Stimulated activated CD4-positive, alpha-beta T cell treated with anti-CD3 and anti-CD28 coated beads, TNF-alpha, amount 100 ng/mL, for 1 hour (primary cell): ENCODE data around the gene TSPAN17.
"Not testable (repeated sequence)": the region's sequence is repeated elsewhere in the genome, so short reads cannot be mapped to it uniquely, and the experiment has no call there.

Experiments
- DNase-seq, 3 donors: peaks; one replicate each; pipeline ENCODE4 v3.0.0-alpha.2; 2020; ENCODE audit warnings: low read depth in 3 of 3, low spot score in 1 of 3

Gene TSPAN17

GRCh38 chr5:176647030-176647842 lies at the start of gene TSPAN17:
TSPAN17 (plus strand) TSS chr5:176647484; CDS start chr5:176647616, 132 bp downstream.
- peak; percentile 95 to 97 (median 96) for DNase-seq

- not testable (repeated sequence) for DNase-seq
Measured at GRCh38 chr5:176599749-176600430, 47.4 kb upstream of the TSPAN17 start.

GRCh38 chr5:176601901-176602482 lies 45.3 kb upstream of the TSPAN17 start:
- no peak for DNase-seq

GRCh38 chr5:176603091-176603490 lies 44.2 kb upstream of the TSPAN17 start:
- no peak for DNase-seq

- no peak for DNase-seq
Measured at GRCh38 chr5:176606032-176606431, 41.3 kb upstream of the TSPAN17 start.

- no peak for DNase-seq
Measured at GRCh38 chr5:176606875-176607274, 40.4 kb upstream of the TSPAN17 start.

GRCh38 chr5:176608142-176608705 lies 39.1 kb upstream of the TSPAN17 start:
- no peak for DNase-seq

- no peak for DNase-seq
Measured at GRCh38 chr5:176608937-176609723, 38.2 kb upstream of the TSPAN17 start.

- peak in 2 of 3 donors; percentile 22 to 50 for DNase-seq
Measured at GRCh38 chr5:176609724-176610434, 37.4 kb upstream of the TSPAN17 start, which contains the start of gene GPRIN1. GPRIN1 (minus strand) TSS chr5:176610156; CDS start chr5:176599834, 10,322 bp downstream.

- no peak for DNase-seq
Measured at GRCh38 chr5:176610435-176610773, 36.9 kb upstream of the TSPAN17 start.

GRCh38 chr5:176611435-176611834 lies 35.8 kb upstream of the TSPAN17 start:
- peak in 1 of 3 donors; percentile 22 for DNase-seq

GRCh38 chr5:176612008-176612407 lies 35.3 kb upstream of the TSPAN17 start:
- DNase-seq: no peak

GRCh38 chr5:176612855-176613254 lies 34.4 kb upstream of the TSPAN17 start:
- no peak for DNase-seq

- no peak for DNase-seq
Measured at GRCh38 chr5:176614805-176615478, 32.3 kb upstream of the TSPAN17 start.

GRCh38 chr5:176616511-176616910 lies 30.8 kb upstream of the TSPAN17 start:
- DNase-seq: no peak

- no peak for DNase-seq
Measured at GRCh38 chr5:176618783-176619182, 28.5 kb upstream of the TSPAN17 start.

GRCh38 chr5:176619203-176619568 lies 28.1 kb upstream of the TSPAN17 start:
- DNase-seq: peak; percentile 31 to 65 (median 33)

- DNase-seq: no peak
Measured at GRCh38 chr5:176619569-176620332, 27.5 kb upstream of the TSPAN17 start.
